Glomerular endothelial cell (primary cell): Measurements from ENCODE around the gene PPP1R14C. TPM values are rescaled to one million over a fixed set of nuclear protein-coding genes. Genes with fewer than 3 reads are reported as not detected.

Experiments
- DNase-seq: peaks from one replicate; pipeline ENCODE4 v3.0.0-alpha.2; 2011; ENCODE audit warnings: low read depth, low spot score; ENCODE audit errors: extremely low read depth
- total RNA-seq: library from RNA; depleted of rRNA; stranded (reverse); fragments of >200 nt; gene quantifications from 2 replicates; pipeline ENCODE4 v1.2.3, GENCODE V29; 2015

Gene PPP1R14C
- total RNA-seq, 1 donor from 2014 or later, result 3.0 TPM

DNA sequence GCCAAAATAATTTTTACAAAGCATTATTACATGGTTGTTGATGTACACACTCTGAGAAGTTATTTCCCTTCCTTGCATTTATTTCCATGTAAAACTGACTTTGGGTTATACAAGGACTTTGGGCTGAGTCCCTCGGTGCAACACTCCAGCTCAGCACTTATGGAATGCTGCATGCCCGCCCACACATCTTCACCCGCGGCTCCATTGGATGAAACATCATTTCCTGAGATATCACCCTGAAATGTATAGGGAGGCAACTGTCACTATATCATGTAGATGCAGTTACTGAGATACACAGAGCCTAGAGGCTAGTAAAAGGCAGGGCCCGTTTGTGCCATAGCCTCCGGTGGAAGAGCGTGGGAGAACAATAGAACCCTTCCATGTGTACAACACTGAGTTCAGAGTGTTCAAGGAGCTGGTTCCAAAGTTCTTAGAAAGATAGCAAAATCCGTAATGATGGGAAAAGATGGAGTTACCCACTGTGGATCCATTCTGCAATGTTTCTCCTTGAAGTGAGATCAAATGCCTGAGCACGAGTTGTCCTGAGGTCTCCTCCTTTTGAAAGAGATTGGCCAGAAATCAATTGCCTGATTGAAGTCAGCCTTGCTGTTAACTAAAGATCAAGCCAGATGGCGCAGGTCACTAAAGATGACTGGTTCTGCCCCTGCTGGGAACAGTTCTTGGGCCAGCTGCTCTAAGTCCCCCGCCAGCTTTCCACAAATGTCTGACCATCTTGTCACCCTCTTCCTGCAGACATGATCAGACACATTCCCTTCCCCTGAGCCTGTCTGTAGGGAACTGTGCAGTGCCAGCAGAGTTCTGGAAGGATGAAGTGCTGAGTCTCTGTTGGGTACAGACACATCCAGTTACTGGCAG is 125.1 kb downstream of the PPP1R14C start:
- no peak for DNase-seq

DNA sequence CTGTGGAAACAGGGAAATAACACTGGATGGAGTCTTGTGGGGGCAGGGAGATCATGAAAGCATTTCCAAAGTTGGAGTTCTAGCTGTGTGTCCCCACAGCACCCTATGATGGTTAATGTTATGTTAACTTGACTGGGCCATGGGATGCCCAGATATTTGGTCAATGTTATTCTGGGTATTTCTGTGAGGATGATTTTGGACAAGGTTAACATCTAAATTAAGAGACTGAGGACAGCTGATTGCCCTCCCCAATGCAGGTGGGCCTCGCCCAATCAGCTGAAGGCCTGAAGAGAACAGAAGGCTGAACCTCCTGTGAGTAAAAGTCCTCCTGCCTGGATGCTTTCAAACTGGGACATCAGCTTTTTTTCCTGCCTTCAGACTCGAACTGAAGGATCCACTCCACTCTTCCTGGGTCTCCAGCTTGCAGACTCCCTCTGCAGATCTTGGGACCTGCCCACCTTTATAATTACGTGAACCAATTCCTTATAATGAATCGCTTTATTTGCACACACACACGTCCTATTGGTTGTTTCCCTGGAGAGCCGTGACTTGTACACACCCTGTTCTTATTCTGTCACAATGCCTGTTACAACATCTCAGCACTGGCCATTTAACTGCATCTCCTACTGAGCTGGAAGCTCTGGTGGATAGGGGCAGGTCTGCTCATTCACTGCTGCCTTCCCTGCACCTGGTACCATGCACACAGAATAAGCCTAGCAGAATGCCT is 126.4 kb downstream of the PPP1R14C start:
- no peak for DNase-seq

DNA sequence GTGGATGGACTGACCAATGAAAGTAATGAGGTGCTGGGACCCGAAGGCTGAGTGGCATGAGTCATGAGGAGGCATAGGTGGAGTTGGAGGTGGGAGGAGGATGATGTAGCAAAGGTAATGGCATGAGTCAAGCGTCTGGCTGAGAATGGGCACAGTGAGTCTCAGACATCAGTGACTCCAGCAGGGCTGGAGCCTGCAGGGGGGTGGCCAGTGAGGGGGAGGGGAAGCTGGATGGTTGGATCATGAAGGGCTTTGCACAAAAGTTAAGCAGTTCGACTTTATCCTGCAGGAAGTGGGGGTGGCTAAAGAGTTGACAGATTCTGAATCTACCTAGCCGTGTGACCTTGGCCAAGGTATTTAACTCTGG is 127.0 kb downstream of the PPP1R14C start:
- DNase-seq, result no peak

DNA sequence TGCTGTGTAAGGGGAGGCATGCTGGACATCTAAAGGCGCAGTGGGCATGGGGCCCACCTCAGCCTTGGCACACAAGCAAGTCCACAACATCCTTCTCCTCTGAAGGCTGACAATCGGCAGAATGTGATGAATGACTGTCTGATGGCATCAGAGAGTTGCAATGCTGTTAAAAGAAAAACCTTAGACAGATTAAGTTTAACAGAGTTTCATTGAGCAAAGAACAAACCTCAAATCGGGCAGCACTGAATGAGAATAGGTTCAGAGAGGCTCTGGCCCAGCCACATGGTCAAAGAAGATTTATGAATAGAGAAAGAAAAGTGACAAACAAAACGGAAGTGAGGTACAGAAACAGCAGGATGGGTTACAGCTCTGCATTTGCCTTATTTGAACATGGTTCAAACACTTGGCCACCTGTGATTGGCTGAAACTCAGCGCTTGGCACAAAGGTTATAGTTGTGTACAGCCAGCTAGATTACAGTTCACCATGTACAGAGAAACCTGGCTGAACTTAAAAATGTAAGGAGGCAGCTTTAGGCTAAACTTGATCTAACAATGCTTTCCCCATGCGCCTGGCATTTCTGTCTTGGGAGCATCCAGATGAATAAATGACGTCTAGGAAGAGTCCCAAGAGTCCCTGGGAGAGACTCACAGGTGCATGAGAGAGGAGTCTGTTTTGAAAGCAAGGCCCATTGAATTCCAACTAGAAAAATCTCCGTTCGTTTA is 127.6 kb downstream of the PPP1R14C start:
- DNase-seq, result no peak

DNA sequence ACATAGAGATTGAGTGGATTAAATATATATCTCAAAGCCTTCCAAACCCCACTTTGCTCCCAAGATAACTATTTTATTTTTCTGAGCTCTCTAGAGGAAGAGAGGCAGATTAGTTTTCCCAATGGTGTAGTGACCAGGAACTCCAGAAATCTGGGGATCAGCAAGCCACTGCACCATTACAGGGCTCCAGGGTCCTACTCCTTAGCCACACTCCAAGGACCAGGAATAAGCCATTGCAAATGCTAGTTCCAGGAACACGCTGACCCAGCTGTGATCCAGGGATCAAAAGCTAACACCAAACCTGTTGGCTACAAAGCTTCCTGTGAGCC is 128.3 kb downstream of the PPP1R14C start:
- no peak for DNase-seq

DNA sequence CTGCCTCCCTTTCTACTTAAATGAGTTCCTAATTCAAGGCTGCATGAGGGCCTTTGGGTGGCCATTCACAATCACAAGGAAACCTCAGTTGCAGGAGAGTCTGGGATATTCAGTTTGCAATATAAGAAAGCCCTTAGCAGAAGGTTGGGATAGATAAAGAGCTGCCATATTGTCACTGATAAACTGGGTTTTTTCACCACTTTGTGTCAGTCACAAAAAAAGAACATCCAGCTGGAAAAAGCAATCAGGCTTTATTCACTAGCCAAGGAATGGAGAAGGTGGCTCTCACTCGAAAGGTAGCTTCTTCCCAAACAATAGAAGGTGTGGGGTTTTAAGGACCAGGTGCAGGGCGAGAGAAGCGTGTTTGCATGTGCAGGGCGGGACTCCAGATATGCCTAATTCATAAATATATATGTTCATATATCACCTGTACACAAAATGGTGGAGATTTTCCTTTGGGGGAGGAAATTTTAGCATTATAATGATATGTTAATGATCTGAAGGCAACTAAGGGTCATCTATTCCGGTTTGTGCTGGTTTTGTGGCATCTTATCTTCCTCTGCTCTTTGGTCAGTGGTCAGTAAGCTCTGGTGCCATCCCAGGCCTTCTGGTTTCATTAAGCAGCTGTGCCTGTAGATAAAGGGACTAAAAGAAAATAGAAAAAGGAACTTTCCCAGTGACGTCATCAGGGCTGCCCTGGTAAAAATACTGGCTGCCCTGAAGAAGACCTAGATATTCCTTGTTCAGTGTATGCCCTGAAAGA is 128.8 kb downstream of the PPP1R14C start:
- DNase-seq, result no peak

DNA sequence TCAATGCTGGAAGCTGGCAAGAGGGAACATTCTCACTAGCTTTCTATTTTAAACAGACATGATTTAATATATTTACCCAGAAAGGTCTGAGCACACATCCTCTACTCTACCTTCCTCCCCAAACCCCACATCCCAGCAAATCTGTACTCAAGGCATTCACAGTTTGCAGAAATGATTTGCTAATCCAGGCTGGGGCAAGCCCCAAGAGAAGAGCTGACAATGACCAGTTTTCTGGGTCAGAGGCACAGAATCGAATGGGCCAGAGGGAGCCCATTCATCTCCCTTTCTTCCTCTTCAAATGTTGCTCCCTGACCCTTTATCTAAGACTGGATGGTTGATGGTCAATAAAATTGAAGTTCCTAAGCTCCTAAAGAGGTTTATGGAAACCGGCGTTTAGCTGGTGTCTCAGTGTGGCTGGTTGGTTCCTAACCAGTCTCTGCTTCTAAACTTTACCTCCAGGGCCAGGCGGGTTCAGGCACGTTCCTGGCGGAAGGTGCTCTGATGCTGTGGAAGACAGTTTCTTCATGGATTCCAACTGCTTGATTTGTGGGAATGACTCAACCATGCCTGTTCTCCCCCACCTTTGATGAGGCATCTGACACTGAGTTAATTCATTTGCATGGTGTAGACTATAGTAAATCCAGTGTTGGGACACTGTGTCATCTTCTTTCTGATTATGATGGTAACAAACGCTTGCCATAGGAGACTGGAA is 129.6 kb downstream of the PPP1R14C start:
- no peak for DNase-seq

DNA sequence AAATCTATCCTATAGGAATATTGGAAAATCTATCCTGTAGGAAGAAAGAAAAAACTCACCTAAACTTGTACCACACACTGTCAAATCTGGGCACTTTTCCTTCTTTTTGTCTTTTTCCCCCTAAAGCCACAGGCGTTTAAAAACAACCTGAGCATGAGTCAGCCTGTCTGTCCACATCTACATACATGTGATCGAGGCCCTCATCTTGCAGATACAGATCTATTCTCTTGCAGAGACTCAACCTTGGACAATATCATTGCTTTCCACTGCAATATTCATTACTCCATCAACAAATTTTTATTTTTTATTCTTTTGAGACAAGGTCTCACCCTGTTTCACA is 130.1 kb downstream of the PPP1R14C start:
- DNase-seq, result no peak

DNA sequence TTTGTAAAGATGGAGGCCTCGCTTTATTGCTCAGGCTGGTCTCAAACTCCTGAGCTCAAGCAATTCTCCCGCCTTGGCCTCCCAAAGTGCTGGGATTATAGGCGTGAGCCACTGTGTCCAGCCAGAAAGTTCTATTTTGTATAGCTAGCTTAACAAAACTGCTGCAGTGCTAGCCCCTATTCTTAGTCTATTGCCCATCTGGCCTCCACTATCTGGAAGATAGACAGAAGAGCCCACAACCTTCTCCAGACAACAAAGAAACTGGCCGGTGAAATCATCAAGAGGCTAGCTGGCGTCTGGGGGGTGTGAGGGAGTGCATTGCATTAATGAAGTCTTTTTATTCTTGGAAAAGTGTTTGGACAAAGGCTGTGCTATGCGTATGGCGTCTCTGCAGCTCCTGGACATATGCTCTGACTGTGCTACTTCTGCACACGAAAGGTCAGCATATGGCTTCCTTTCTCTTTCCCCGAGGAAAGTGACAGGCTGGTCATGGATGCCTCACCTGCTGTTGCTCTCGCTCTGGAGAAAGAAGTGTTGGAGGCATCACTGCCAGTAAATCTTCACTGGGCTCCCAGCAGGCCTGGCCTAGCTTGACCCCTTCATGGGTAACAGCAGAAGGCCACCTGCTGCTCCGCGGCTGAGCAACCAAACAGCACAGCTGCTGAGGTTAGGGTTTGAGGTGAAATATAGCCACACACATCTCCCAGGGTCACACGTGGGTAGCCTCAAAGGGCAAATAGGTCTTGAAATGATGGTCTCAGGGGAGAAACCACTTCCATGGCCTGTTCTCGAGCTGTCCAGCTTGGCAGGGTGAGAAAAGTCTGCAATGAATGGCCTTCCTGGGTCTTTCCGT is 130.8 kb downstream of the PPP1R14C start:
- DNase-seq, result no peak

DNA sequence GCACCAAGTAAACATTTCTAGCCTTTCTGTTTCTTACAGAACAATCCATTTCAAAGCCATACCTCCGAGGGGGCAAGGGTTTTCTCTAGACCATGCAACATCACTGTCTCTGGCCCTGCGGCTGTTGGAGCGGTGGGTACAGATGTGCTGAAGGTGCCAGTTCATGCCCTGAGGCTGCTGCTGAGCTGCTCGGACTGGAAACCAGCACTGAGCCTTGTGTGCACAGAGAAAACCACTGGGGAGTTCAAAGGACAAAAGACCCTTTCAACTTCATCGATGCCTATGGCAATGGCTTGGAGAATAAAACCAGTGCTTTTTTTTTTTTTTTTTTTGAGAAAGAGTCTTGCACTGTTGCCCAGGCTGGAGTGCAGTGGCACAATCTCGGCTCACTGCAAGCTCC is 132.6 kb downstream of the PPP1R14C start:
- DNase-seq, result no peak

DNA sequence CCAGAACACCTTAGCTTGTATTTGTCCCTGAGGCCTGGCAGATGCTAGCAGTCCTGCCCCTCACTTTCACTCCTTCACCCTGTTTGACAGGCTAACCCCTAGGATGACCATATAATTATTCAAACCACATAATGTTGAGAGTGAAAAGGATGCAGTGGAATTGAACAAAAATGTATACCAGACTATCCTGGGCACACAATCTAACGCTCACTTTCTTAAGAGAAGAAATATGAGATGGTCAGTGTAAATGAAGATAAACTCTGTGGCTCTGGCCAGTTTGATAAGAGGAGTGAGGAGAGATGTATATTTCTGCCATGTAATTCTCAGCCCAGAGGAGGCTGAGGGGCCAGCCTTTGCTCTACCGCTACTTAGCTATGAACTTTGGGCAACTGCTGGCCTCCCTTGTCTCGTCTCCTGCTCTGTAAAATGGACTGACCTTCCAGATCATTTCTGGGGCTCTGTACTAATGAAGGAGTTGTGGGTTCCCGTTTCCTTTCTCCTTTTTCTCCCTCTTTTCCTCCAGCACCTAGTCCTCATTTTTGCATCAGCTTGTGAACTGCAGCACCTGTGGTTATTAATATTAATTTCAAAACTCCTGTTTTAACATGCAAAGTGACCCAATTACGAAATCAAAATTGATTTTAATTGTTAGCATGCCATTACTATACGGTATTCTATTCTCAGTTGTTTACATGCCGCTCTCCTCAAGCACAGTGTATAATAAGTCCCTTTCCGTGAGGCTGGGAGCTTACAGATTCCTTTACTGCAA is 133.5 kb downstream of the PPP1R14C start:
- no peak for DNase-seq

DNA sequence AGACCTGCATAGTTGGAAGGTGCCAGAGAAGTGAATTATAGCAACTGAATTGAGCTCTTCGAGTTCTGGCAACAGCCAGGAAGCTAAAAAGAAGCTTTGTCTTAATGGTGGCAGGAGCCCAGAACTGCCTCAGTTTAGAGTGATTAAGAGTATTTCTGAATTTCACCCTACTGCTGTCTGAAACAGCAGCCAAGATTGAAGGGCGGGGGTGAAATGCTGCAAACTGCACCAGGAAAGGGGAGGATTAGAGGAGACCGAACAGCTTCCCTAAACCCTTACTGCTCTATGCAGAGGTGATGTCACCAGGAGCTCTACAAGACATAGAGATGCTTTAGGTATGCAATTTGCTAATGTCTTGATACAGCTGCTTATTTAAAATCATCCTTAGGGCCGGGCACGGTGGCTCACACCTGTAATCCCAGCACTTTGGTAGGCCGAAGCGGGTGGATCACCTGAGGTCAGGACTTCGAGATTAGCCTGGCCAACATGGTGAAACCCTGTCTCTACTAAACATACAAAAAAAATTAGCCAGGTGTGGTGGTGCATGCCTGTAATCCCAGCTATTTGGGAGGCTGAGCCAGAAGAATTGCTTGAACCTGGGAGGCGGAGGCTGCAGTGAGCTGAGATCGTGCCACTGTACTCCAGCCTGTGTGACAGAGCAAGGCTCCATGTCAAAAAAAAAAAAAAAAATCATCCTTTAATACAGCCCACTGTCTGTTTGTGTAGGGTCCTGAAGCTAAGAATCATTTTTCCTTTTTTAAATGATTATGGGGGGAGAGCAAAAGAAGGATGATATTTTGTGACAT is 134.3 kb downstream of the PPP1R14C start:
- DNase-seq, result no peak

DNA sequence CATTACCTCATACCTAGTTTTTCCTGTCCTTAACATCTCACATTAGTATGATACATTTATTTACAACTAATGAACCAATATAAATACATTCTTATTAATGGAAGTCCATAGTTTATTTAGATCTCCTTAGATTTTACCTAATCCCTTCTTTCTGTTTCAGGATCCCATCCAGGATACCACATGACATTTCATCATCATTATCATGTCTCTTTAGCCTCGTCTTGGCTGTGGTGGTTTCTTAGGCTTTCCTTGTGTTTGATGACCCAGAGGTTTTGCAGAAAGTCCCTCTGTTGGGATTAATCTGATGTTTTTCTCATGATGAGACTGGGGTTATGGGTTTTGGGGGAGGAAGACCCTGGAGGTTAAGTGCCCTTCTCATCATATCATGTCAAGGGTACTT is 136.7 kb downstream of the PPP1R14C start:
- no peak for DNase-seq

DNA sequence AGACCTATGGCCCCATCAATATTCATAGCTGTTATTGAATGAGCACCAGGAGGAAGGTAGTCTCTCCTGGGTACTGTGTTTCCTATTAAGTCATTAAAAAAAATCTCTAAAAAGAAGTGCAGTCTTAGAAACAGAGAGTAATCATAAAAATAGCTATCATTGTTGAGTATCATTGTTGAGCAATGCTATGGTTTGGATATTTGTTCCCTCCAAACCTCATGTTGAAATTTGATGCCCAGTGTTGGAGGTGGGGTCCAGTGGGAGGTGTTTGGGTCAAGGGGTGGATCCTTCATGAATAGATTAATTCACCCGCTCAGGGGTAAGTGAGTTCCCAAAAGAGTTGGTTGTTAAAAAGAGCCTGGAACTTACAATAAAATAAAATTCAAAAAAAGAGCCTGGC is 137.9 kb downstream of the PPP1R14C start:
- no peak for DNase-seq

DNA sequence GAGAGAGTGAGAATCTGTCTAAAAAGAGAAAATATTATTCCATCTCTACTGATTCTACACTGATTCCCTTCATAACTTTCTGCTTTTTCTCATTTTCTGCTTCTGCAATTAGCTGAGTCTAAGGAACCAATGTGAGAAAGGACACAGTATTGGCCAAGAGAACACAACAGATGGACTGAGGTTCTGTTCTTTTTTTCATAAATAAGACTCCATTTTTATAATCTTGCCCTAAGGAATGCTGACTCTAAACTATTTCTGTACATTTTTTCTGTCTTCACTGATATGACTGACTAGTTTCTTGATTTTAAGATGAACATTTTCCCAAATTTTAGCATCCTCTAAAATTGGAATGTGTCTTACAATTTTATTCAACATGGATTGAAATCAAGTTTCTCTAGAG is 138.9 kb downstream of the PPP1R14C start:
- DNase-seq, result no peak

DNA sequence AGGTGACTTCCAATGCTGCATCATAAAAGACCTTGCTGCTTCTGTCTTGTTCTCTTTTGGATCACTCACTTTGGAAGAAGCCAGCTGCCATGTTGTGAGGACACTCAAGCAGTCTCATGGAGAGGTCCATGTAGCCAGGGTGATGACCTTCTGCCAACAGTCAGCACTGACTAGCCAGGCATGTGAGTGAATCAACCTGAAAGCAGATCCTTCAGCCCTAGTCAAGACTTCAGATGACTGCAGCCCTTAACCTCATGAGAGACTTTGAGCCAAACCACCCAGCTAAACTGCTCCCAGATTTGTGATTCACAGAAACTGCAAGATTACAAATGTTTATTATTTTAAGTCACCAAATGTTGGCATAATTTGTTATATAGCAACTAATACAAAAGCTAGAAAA is 140.0 kb downstream of the PPP1R14C start:
- DNase-seq, result no peak

DNA sequence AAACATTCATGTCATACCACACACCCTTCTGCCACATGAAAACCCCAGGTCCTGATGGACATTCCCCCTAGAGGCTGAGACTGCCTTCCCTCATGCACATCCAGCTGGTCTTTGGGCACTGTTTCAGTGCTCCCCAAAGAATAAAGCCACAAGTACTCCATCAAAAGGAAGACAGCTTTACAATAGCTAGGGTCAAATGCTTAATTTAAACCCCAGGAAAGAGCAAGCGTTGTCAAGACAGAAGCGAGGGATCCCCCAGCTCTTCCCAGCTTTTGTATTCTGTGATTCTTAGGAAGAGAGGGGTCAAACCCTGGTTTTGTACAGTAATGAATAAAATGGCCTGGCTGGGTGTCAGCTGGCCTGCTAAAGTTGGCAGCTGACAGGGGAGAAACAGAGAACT is 143.6 kb downstream of the PPP1R14C start:
- DNase-seq, result no peak

DNA sequence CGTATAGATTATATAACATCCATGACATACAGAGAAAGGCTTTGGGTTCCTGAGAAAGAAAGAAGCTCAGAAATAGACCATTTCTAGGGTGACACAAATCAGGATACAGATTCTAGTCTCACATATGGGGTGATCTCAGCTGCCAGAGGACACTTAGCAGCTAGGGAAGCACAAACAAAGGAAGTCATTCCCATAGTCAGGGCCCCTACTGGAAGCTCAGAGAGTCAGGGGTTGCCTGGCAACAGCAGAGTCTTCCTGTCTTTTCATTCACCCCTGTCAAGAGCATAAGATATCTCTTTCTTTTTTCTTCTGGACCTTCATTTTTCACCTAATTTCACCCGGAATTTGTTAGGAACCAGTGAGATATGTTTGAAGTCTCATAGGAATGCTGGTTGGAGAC is 144.1 kb downstream of the PPP1R14C start:
- DNase-seq, result no peak
